Measurements from ENCODE around the gene MED16. TPM values are rescaled to one million over a fixed set of nuclear protein-coding genes. Genes with fewer than 3 reads are reported as not detected.
"Not testable (repeated sequence)": the region's sequence is repeated elsewhere in the genome, so short reads cannot be mapped to it uniquely, and the experiment has no call there.

The MED16 gene
- total RNA-seq, 2 experiments from 2014 or later = 42.8 to 46.8 TPM

GRCh38 chr19:899336-900042 lies 6.5 kb upstream of the MED16 start:
- CTCF ChIA-PET = no interaction called here
- POLR2A ChIA-PET = no interaction called here

GRCh38 chr19:898663-899062 lies 5.7 kb upstream of the MED16 start:
- ChIA-PET CTCF (no interaction called here), POLR2A (no interaction called here)

DNA sequence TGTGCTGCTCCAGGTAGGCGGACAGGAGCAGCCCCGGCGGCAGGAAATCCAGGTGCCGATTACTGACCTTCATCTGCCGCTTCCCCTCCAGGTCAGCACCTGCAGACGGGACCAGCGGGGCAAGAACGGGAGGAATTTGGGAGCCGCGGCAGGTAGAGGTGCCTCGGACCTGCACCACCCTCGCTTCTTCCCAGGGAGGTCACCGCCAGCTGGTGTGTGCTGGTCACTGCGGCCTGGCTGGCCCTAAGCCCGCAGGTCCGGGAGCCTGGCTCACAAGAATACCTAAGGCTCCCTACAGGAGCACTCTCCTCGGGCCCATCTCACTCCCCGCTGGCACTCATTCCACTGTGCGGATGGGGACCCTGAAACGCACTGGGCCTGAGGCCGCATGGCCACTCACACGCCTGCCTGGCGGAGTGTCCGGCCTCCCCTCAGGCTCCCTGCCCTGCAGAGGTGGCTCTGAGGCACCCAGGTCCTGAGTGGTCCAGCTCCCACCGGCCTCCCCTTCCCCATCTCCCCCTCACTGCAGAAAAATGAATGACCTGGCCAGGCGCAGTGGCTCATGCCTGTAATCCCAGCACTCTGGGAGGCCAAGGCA lies 4.6 kb upstream of the MED16 start:
- POLR2A ChIA-PET = no interaction called here
- CTCF ChIA-PET = no interaction called here

DNA sequence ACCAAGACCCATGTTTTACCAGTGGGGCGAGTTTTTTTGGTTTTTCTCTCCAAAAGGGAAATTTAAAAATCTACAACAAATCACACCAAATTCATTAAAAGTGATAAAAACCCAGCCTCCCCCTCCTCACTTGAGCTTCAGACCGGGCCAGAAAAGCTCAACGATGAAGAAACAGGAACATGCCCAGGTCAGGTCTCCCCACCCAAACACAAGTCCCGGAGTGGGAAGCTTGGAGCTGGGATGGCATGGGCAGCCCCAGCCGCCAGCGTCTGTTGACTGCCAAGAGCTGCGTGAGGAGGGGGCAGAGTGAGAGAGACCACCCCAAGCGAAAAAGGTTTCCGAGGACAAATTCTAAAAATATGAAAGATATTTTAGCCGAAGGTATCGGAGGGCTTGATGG lies 4.0 kb upstream of the MED16 start:
- POLR2A ChIA-PET = no interaction called here
- CTCF ChIA-PET = interaction anchor here (0.8 to 1.3 kb wide), 2 partner anchors 33 to 92 kb away, joined by 3 read pairs; no protein-coding TSS in a partner anchor

- ChIA-PET POLR2A (no interaction called here), CTCF (interaction anchor here (0.8 to 1.3 kb wide), 2 partner anchors 33 to 92 kb away, joined by 3 read pairs; no protein-coding TSS in a partner anchor)
Observed at GRCh38 chr19:896434-896833, 3.4 kb upstream of the MED16 start.

DNA sequence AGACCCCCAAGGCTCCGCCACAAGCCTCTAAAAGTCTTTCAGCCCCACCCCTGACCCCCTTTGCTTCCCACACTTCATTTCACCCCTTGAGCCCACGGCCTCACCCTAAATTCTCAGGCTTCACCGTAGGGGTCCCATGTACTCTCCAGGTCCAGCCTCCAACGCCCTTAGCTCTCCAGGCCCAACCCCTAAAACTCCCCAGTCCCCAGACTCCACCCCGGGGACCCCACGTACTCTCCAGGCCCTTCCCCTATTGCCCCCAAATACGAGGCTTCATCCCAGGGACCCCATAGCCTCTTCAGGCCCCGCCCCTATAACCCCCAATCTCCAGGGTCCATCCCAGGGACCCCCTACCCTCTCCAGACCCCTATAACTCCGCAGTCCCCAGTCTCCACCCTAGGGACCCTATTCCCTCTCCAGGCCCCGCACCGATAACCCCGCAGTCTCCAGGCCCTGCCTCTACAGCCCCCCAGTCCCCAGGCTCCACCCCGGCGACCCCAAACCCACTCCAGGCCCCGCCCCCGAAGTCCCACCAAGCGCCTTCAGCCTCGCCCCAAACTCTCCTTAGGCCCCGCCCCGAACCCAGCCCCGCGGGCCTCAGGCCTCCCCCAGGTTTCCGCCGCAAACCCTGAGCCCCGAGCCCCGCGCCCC lies 619 bp downstream of the MED16 start:
- CTCF ChIA-PET = interaction anchor here (0.8 to 2.3 kb wide), 4 partner anchors 16 to 92 kb away, joined by 3 to 7 read pairs (median 3); partner anchors contain the start of gene WDR18
- POLR2A ChIA-PET = interaction anchor here (0.6 to 1.4 kb wide), 3 partner anchors 11 to 28 kb away, joined by 3 to 4 read pairs (median 4); no protein-coding TSS in a partner anchor

- CTCF ChIA-PET = interaction anchor here (2.3 kb wide), 1 partner anchor 16 kb away, joined by 7 read pairs; no protein-coding TSS in a partner anchor
- POLR2A ChIA-PET = not testable (repeated sequence)
Observed at GRCh38 chr19:891421-892200, 1.4 kb downstream of the MED16 start.

- CTCF ChIA-PET = no interaction called here
- POLR2A ChIA-PET = no interaction called here
Observed at GRCh38 chr19:890831-891230, 2.2 kb downstream of the MED16 start.

DNA sequence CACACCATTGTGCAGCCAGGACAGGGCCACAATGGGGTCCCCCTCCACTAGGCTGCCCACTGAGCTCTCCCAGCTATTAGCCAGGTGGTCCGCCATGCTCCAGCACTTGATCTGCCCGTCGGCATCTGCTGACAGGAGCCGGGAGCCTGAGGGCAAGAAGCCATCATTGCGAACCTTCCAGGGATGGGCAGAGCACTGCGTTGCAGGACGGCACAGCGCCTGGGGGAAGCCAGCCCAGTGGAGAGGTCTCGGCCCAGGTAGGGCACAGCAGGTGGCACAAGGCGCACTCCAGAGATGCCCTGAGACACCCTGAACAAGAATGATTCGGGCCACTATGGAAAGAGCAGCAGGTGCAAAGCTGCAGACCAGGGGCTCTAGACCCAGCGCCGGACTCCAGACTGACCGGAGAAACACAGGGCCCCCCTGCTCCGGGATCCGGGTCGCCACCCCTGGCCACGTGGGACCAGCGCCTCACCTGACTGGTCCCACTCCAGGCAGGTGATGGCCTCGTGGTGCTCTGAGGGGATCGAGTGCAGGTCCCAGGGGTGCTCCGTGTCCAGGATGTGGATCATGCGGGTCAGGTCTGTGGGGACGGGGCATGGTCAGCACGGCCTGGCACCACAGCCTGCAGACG lies 3.2 kb downstream of the MED16 start:
- CTCF ChIA-PET = interaction anchor here (1.1 to 1.4 kb wide), 2 partner anchors 13 to 26 kb away, joined by 3 to 4 read pairs; no protein-coding TSS in a partner anchor
- POLR2A ChIA-PET = no interaction called here

DNA sequence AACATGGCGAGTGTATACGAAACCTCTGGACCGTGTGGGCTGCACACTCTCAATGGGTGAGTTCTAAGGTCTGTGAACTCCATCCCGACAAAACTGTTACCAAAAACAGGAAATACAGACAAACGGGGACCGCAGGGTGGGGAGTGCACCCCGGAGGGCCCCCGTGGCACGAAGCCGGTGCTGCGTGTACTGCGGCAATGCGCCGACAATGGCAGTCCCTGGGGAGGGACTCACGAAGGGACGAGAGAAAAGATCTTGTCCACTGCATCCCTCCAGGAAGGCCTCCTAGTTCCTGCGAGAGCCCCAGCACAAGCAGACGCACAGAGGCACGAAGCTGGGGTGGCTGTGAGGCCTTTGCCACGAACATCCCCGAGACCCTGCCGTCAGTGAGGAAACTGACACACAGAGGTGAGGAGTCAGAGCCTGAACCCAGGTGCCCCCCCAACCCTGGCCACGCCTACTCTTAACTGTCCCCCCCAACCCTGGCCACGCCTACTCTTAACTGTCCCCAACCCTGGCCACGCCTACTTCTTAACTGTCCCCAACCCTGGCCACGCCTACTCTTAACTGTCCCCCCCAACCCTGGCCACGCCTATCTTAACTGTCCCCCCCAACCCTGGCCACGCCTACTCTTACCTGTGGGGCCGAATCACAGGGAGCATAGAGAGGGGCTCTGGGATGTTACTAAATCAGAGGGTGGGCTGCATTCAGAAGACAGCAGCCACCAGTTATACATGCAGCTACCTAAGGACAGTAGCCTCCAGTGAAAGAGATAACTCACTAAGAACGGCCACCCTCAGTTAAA lies 4.2 kb downstream of the MED16 start:
- ChIA-PET CTCF (interaction anchor here (0.7 to 1.4 kb wide), 3 partner anchors 11 to 25 kb away, joined by 3 to 4 read pairs (median 4); no protein-coding TSS in a partner anchor), POLR2A (no interaction called here)

- ChIA-PET POLR2A (no interaction called here), CTCF (interaction anchor here (0.7 kb wide), 1 partner anchor 10 kb away, joined by 4 read pairs; no protein-coding TSS in a partner anchor)
Observed at GRCh38 chr19:887599-887998, 5.4 kb downstream of the MED16 start.

GRCh38 chr19:887072-887471 lies 5.9 kb downstream of the MED16 start:
- POLR2A ChIA-PET = no interaction called here
- CTCF ChIA-PET = no interaction called here

DNA sequence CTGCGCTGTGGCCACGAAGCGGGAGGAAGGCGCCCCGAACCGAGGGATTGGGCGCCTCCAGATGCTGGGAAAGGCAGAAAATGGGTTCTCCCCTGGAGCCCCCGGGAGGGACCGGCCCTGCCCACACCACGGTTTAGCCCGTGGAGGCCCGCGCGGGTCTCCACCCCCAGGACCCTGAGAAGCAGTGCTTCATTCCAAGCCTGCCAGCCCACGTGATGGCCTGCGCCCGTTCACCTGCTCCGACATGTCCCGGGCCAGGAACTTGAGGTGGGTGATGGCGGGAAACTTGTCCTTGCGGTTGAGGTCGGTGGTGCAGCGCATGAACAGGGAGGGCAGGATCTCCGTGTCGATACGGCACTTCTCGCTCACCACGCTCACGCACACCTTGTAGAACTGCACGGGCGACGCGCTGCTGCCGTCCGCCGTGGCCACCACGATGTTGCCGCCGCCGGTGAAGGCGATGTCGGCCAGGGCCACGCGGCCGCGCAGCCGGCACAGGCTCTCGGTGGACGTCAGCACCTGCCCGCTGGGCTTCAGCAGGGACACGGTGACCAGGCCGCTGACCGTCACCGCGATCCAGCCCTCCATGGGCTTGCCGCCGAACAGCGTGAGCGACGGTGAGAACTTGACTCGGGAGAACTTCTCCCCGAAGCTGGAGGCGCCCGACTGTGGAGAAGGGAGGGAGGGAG lies 7.3 kb downstream of the MED16 start:
- ChIA-PET CTCF (no interaction called here), POLR2A (no interaction called here)

- POLR2A ChIA-PET = no interaction called here
Observed at GRCh38 chr19:884420-885211, 8.4 kb downstream of the MED16 start.

DNA sequence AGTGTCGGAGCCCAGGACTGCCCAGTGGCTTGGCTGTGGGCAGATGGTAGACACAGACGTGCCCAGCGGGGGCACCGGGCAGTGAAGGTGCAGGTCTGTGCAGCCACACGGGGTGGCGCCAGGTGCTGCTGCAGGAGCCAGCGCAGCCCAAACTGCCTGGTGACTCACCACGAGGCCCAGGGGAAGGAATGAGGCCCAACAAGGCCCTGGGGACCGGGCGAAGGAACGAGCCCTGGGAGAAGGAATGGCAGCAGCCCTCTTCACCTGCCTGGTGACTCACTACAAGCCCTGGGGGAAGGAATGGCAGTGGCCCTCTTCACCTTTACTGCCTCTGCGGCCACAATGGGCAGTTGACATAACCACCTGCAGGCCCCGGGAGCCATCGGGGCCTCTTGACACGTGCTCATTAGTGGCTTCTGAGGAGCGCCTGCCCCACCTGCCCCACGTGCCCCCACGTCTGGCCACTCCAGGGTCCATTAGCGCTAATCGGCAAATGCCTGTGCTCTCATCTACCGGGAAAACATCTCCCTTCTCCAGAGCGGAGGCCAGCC lies 9.3 kb downstream of the MED16 start:
- POLR2A ChIA-PET = no interaction called here
- CTCF ChIA-PET = no interaction called here

More at GRCh38 chr19:884420-885211, 8.4 kb downstream of the MED16 start:
- CTCF ChIA-PET = no interaction called here

DNA sequence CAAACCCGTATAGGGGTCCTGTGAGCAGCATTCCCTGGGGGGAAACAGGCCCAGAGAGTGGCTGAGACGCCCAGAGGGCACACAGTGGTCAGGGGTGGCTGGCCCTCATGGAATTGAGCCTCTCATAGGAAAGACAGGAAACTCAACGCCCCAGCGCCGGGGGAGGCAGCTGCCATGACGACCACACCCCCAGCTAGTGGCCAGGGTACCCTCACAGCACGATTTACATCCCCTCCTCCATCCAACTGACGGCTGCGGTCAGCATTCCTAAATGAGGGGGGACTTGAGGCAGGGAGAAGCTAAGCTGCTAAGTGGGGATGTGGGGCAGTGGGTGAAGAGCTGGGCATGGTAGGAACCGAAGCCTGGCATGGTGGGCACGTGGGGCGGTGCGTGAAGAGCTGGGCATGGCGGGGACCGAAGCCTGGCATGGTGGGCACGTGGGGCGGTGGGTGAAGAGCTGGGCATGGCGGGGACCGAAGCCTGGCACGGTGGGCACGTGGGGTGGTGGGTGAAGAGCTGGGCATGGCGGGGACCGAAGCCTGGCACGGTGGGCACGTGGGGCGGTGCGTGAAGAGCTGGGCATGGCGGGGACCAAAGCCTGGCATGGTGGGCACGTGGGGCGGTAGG lies 10.0 kb downstream of the MED16 start:
- POLR2A ChIA-PET = interaction anchor here (0.5 kb wide), 1 partner anchor 12 kb away, joined by 3 read pairs; no protein-coding TSS in a partner anchor
- CTCF ChIA-PET = no interaction called here
